ENCODE data around the gene CLPTM1L.
"Not testable (repeated sequence)": the region's sequence is repeated elsewhere in the genome, so short reads cannot be mapped to it uniquely, and the experiment has no call there.

Gene CLPTM1L

GRCh38 chr5:1312993-1313833 is 31.7 kb downstream of the CLPTM1L start:
- no peak for DNase-seq (ENCODE audit: low read depth)

- DNase-seq (ENCODE audit: low read depth) = no peak
Observed at GRCh38 chr5:1312206-1312605, 32.7 kb downstream of the CLPTM1L start.

- DNase-seq (ENCODE audit: low read depth) = no peak
Observed at GRCh38 chr5:1311439-1312055, 33.4 kb downstream of the CLPTM1L start.

- DNase-seq (ENCODE audit: low read depth) = no peak
Observed at GRCh38 chr5:1310118-1310517, 34.8 kb downstream of the CLPTM1L start.

GRCh38 chr5:1304033-1304432 is 40.9 kb downstream of the CLPTM1L start:
- no peak for DNase-seq (ENCODE audit: low read depth)

- DNase-seq (ENCODE audit: low read depth) = no peak
Observed at GRCh38 chr5:1302258-1302657, 42.6 kb downstream of the CLPTM1L start.

GRCh38 chr5:1300581-1301083 is 44.3 kb downstream of the CLPTM1L start:
- no peak for DNase-seq (ENCODE audit: low read depth)

GRCh38 chr5:1299961-1300360 is 44.9 kb downstream of the CLPTM1L start:
- no peak for DNase-seq (ENCODE audit: low read depth)

- no peak for DNase-seq (ENCODE audit: low read depth)
Observed at GRCh38 chr5:1299511-1299850, 45.4 kb downstream of the CLPTM1L start.

GRCh38 chr5:1298723-1299510 is 46.0 kb downstream of the CLPTM1L start:
- DNase-seq (ENCODE audit: low read depth) = no peak

- no peak for DNase-seq (ENCODE audit: low read depth)
Observed at GRCh38 chr5:1298067-1298551, 46.8 kb downstream of the CLPTM1L start.

- DNase-seq (ENCODE audit: low read depth) = no peak
Observed at GRCh38 chr5:1297243-1297642, 47.7 kb downstream of the CLPTM1L start.

- DNase-seq (ENCODE audit: low read depth) = no peak
Observed at GRCh38 chr5:1295650-1296037, 49.3 kb downstream of the CLPTM1L start.

GRCh38 chr5:1294835-1295649 is 49.9 kb downstream of the CLPTM1L start, which contains the start of gene TERT:
Gene TERT, minus strand, starts transcription at chr5:1295068. Its CDS starts 79 bp downstream, at chr5:1294989.
- peak; percentile 62 for DNase-seq (ENCODE audit: low read depth)

- no peak for DNase-seq (ENCODE audit: low read depth)
Observed at GRCh38 chr5:1294206-1294834, 50.6 kb downstream of the CLPTM1L start.

- DNase-seq (ENCODE audit: low read depth) = no peak
Observed at GRCh38 chr5:1293416-1294205, 51.3 kb downstream of the CLPTM1L start.

GRCh38 chr5:1292846-1293415 is 52.0 kb downstream of the CLPTM1L start:
- no peak for DNase-seq (ENCODE audit: low read depth)

GRCh38 chr5:1292139-1292538 is 52.8 kb downstream of the CLPTM1L start:
- no peak for DNase-seq (ENCODE audit: low read depth)

- no peak for DNase-seq (ENCODE audit: low read depth)
Observed at GRCh38 chr5:1291611-1292080, 53.3 kb downstream of the CLPTM1L start.

- not testable (repeated sequence) for DNase-seq (ENCODE audit: low read depth)
Observed at GRCh38 chr5:1290956-1291355, 53.9 kb downstream of the CLPTM1L start.
